ENCODE data around the gene HBS1L.

DNA sequence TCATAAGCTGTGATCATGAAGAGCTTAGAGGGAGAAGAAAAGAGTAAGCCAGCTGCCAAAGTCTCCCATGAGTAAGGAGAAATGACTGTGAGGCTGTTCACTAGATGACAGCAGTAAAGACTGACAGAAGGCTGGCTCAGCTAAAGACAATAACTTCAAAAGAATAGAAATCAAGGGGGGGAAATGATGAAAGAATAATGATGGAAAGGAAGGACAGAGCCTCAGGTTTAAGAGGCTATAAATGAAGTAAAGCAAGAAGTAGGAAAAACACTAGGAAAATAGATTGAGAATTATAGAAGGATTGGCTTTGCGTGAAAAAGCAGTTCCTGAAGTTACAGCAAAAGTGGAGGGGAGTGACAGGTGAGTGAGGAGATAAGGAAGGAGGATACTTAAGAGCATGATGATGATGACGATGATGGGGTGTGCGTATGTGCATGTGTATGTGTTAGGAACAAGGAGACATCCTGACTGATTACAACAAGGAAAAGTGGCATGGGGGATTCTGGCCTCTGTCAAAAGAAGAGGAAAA, 48.2 kb downstream of the HBS1L start:
- TF ChIP-seq, protein P1, sequence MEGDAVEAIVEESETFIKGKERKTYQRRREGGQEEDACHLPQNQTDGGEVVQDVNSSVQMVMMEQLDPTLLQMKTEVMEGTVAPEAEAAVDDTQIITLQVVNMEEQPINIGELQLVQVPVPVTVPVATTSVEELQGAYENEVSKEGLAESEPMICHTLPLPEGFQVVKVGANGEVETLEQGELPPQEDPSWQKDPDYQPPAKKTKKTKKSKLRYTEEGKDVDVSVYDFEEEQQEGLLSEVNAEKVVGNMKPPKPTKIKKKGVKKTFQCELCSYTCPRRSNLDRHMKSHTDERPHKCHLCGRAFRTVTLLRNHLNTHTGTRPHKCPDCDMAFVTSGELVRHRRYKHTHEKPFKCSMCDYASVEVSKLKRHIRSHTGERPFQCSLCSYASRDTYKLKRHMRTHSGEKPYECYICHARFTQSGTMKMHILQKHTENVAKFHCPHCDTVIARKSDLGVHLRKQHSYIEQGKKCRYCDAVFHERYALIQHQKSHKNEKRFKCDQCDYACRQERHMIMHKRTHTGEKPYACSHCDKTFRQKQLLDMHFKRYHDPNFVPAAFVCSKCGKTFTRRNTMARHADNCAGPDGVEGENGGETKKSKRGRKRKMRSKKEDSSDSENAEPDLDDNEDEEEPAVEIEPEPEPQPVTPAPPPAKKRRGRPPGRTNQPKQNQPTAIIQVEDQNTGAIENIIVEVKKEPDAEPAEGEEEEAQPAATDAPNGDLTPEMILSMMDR (IDR thresholded peaks at IDR 0.05), result no peak
- TF ChIP-seq POLR2A (IDR thresholded peaks at IDR 0.05) (no peak), EP300 (IDR thresholded peaks at IDR 0.05) (no peak), POLR2AphosphoS5 (IDR thresholded peaks at IDR 0.05) (no peak)

Data from stomach (tissue), 4 donors.